GM18498 (cell line): ENCODE measurements around the gene SNX8.

Source experiments
- ATAC-seq: cut with Tn5 transposase; IDR thresholded peaks from one replicate; pipeline ENCODE4 v1.9.1; 2021; ENCODE audit warnings: mild to moderate bottlenecking, moderate library complexity; ENCODE audit not compliant: unreplicated experiment

SNX8 gene

DNA sequence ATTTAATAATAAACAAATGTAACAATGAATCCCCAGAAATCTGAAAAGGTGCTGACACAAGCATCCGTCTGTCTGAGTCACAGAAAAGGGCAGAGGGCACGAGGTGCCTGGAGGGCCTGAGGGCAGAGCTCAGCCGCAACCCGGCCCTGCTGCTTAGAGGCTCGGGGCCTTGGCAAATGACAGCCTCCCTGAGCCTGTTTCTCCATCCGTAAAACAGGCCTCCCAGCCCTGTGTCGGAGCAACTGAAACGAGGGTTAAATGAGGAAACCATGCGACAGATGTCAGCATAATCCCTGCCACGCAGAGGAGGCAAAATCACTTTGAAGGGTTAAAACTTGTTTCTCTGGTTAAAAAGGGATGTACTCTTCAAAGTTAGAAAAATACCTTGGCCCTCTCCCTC, 47.3 kb downstream of the SNX8 start:
- no peak for ATAC-seq

DNA sequence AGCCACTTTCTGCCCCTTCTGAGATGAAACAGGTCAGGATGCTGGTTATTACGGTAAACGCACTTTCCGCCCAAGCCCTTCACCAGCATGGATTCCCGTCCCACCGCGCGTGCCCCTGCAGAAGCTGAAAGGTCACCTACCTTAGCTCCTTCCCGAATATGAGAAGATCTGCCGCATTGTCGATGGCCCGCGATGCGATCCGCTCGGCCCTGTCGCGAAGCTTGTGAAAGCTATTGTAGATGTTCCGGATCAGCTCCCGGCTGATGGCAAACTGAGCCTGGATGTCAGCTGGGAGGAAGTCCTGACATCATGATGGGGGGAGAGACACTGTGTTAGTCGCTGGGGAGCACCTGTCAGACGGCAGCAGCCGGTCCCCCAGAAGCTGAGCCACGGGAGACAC, 50.1 kb downstream of the SNX8 start:
- no peak for ATAC-seq

DNA sequence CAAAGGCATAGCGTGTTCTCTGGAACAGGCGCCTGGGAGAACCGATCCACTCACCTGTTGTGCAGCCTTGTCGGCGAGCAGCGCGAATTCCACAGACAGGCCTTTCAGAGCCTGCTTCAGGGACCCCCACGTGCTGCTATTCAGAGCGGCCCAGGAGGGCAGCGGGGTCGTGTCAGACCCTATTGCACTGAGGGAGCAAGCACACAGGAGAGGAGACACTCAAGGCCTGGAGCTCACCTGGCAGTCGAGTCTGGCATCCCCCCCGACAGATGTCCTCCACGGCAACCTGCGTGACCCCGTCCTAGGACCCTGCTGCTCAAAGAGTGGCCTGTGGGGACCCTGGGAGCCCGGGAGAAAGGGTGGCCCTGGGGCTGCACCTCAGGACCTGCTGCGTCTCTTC, 51.1 kb downstream of the SNX8 start:
- ATAC-seq: no peak

DNA sequence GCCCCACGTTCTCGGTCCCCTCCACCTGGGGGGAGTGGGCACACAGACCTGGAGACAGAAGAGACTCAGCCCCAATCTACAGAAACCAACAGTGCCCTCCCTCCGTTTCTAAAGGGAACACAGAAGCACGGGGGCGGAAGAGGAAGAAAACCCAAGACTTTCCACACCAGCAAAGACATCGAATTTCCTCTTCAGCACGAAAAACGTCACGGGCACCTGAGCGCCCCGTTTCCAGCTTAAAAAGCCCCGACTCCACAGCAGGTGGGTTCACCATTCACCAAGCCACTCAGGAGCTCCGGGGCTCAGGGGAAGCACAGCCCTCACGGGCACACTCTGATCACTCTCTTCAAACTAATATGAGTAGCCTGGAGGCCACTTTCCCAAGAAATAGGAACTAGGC, 52.6 kb downstream of the SNX8 start:
- ATAC-seq: no peak

DNA sequence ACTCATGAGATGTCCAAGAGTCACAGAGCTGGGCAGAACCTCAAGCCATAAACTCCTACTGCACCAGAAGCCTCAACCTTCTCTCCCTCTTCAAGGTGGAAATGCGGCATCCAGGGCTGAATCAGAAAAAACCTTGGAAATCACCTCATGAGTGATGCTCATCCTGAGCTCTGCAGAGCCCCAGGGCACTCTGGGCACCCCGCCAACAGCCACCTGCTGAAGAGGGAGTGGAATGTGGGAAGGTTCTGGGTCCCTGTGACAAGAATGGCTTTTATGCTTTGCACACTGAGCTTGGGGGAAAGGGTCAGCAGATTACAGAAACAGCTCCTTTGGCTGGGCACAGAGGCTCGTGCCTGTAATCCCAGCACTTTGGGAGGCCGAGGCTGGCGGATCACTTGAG, 53.4 kb downstream of the SNX8 start:
- ATAC-seq: no peak

DNA sequence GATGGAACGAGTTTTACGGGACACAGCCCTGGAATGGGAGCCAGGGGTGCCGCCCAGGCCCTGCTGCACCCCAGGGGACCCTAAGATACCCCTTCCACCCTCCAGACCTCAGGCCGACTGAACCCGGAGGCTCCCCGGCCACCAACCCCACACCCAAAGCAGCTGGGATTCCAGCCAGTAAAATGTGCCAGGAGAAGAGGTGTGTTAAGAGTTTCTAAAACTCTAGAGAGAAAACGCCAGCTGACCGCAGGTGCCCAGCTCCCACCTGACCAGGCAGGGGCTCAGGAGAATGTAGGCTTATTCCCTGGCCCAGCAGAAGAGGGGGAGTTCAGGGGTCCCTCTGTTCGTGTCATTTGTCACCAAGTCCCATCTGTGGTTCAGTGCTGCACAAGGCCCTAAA, 54.8 kb downstream of the SNX8 start:
- ATAC-seq: no peak

DNA sequence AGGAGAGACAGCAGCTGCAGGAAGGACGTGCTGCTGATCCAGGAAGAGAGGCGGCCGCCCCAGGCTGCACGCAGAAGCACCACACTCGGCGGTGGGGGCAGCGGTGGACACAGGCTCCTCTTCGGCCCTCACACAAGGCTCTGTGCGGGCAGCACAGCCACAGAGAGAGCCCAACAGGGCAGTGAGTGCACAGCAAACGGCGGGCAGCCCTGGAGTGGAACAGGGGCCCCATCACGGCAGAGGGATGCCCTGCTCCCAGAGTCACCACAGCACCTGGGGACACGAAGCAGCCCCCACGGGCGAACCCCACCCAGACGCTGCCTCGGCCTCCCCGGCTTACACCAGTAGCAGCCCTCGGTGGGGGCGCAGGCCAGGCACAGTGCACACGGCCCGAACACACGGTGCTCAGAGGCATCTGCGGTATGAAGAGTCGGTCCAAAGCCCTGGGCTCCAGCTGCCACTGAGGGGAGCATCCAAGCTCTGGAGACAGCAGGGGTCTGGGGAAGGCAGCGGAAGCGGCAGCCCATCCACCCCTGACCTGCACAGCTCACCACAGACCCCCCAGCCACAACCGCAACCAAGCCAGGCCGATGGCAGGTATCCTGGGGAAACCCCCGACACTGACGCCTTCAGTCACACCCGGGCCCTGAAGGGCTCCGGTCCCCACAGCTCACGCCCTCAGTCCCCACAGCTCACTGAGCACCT, 55.4 kb downstream of the SNX8 start:
- peak; percentile 68 for ATAC-seq

DNA sequence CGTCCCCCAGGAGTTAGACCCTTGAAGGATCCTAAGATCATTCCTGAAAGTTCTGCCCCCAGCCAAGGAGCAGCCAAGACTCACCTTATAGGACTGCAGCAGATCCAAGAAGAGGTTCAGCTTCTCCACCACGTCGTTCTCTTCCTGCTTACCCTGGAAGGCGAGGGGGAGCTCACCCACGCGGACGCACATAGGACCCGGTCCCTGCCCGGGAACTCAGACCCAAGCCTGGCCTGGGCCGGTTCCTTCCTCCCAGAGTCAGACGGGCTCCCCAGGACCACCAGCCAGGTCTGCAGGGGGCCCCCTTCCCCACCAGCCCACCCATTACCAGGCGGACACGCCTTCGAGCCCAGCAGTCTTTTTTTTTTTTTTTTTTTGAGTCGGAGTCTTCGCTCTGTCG, 56.6 kb downstream of the SNX8 start:
- ATAC-seq: no peak

DNA sequence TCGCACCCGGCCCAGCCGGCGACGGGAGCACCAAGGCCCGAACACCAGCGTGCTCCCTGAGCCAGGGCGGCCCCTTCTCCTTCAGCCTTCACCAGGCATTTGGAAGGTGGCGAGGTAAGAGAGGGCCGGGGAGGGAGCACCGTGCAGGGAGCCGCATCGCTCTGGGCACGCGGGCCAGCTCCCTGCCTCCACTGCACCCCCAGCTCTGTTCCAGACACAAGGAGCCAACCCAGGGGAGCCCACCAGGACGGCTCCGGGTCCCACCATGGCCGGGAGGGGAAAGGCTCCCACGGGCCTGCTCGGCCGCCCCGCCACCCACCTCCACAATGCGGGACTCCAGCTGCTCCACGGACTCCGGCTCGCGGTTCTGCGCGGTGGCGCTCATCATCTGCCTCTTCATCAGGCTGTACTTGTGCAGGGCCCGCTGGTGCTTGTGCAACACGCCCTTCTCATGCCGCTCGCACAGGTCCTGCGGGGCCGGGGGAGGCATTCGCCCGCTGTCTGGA, 57.1 kb downstream of the SNX8 start:
- ATAC-seq: no peak

DNA sequence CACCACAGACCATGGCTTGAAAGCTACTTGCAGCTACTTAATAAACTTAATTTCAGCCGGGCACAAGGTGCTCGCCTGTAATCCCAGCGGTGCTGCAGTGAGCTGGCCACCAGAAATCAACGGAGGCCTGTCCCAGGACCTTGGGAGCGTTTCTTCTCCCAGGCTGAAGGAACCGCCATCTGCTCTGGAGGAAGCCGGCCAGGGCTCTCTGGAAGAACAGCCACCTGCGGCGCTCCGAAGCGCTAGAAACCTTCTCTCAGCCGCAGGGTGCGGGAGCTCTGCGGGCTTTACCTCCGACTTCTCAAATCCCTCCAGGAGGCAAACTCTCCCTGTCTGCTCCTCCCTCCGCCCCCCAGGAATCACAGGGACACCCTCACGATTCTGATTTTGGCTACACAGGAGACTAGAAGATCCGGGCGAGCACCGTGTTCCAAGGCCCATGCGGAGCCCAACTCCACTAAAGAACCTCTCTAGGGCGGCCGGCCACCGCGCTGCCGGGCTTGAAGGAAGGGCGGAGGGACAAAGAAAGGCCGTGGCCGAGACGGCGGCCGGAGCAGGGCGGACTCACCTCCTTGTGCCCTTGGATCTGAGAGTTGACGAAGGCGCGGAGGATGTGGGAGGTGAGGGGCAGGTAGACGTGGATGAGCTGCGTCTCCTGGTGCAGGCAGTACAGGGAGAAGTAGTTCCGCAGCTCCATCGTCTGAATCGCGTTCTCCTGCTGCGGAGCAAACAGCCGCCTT, 57.8 kb downstream of the SNX8 start:
- ATAC-seq: no peak

DNA sequence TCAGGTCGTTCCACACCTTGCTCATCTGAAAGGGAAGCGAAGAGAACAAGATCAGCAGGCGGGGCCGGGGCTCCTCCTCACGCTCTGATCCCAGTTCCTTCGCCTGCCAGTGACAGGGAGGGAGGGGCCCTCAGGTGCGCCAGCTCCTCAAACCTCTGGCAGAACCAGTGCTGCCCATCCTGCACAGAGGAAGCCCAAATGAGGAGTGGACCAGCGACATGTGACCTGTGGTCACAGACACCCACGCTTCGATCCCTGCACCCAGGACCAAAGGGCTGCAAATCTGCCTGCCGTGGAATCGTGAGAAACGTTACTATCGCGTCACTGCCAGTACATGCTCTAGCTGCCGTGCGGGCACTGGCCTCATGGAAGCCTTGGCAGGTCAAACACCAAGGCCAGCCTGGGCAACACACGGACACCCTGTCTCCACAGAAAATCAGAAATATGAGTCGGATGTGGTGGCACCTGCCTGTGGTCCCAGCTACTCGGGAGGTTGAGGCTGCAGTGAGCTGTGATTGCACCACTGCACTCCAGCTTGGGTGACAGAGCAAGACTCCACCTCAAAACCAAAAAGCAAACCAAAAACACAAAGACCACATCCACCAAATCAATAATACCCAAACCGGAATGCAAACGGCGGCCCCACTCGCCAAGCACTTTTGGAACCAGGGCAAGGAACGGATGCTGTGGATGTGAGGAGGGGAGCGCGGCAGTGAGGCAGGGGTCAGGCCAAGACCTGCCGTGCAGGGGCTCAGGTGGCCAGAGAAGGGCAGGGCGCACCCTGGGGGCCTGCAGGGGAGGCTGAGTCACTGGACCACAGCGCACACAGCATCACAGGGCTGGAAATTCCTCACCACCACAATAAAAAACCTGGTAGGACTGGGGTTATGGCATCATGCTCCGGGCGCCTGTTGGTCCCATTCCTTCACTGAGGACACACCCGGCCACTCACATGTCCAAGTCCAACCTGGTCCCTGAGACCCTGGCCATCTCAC, 58.8 kb downstream of the SNX8 start:
- ATAC-seq: no peak

DNA sequence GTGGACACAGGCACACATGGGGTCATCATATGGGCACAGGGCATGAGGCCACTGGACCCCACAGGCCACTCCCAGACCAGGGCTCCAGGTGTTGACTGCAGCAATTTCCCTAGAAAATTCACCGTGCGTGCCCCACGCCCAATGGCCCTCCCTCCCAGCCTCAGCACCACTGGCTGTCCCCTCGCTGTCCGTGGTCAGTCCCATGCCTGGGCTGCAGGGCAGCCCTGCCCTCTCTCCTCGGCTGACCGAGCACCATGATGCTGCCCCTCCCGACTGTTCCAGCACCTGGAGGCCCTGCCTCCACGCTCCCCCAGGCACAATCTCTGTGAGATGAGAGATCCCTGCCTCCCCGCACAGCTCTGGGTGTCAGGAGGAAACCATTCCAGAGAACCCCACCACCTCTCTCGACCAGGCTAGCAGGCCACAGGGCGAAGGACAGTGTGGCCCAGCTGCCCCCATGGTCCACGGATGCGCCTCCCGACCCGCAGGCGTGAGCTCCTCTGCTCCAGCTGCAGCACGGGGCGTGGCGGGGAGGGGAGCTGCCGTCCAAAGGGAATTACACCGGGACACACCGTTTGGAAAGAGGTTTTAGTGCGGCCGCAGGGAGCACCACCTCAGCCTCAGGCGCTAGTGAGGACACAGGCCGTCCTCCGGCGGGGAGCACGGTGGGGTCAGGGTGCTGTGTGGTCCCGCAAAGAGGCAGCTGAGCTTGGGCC, 59.7 kb downstream of the SNX8 start:
- no peak for ATAC-seq

DNA sequence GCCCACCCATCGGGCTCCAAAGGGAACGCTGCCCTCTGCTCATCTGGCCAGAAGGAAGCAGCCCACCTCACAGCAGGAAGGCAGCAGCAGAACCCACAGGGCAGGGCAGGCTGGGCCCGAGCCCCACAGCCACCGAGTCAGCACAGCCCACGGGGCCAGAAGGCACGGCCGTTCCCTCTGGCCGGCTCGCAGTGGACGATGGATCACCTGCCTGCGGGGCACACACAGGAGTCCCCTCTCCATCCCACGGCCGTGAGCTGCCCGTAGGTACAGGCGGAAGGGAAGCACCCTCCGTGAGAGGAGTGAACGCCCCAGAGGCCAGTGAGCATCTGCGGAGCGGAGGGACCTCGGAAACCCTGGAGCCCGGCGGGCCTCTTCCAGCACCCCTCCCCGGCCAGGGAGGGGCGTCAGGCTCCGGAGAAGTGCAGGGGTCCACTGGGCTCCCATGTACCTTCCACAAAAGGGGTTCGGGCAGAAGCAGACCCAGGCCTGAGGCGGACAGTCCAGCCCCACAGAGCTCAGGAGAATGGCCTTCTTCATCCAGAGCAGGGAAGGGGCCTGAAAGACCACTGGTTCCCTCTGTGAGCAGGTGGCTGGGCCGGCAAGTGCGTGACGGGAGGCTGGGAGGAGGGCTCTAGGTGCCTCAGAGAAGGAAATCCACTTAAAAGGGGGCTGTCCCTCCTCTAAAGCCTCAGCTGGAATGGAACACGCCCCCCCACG, 60.6 kb downstream of the SNX8 start:
- ATAC-seq: no peak

DNA sequence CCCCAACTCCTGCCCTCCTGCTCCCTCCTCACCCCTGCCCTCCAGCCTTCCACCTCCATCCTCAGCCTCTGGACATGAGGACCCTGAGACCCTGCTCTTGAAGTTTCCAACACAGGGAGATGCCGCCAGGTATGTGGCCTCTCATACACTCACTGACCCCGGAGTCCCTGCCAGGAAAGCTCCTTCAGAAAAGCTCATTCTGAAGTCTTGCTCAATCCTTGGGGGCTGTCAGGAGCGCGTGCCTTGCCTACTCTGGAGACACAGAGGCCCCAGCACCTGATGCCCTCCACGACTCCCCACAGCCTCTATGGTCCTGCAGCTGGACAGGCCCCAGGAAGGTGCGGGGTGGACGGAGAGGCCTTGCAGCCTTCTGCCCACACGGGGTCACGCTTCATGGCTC, 61.2 kb downstream of the SNX8 start:
- ATAC-seq: no peak

DNA sequence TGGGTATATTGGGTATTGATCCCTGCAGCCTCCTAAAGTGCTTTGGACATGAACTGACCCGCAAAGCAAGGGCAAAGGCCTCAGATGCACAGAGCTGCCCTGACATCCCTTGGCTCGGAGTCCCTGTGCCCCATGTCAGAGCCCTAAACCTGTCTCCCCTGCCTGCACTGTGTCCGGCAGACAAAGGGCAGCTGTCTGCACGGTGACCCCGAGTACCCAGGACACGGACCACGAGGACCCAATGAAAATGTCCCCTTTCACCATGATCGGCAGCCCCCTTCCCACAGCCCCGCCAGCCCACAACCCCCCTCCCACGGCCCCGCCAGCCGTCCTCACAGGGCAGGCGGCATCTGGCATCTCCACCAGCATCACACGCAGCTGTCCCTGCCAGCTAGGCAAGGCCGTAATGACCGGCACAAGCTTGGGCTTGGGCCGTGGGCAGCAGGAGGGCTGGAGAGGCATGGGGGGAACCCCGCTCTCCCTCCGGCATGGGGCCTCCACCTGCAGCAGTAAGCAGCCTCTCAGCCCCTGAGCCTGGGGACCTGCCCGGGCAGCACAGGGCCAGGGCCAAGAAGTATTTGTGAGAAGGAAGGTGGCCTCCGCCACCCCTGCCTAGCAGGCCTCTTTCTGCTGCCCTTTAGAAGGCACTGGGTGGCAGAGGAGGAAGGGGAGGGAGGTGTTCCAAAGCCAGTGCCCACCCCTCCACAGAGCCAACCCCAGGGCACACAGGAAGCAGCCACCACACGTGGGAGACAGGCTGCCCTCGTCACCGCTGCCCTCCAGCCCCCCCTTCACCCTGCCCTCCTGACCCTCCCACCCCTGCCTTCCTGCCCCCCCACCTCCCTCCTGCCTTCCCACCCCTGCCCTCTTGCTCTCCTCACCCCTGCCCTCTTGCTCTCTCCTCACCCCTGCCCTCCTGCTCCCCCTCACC, 62.1 kb downstream of the SNX8 start:
- ATAC-seq: no peak

DNA sequence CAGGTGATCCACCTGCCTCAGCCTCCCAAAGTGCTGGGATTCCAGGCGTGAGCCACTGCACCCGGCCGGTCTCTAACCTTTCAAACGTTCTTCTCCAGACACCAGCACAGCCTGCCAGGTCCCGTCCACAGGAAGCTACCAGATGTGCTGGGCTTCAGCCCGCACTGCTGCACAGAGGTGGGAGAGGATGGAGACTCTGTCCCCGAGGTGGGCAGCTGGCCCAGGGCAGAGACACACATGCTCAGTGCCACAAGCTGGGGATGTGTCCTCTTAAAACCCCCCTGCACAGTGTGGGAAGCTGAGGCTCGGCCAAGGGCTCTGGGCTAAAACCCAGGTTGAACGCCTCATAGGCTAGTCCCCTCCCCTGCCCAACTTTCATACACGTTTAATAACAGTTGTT, 62.9 kb downstream of the SNX8 start:
- ATAC-seq: no peak

DNA sequence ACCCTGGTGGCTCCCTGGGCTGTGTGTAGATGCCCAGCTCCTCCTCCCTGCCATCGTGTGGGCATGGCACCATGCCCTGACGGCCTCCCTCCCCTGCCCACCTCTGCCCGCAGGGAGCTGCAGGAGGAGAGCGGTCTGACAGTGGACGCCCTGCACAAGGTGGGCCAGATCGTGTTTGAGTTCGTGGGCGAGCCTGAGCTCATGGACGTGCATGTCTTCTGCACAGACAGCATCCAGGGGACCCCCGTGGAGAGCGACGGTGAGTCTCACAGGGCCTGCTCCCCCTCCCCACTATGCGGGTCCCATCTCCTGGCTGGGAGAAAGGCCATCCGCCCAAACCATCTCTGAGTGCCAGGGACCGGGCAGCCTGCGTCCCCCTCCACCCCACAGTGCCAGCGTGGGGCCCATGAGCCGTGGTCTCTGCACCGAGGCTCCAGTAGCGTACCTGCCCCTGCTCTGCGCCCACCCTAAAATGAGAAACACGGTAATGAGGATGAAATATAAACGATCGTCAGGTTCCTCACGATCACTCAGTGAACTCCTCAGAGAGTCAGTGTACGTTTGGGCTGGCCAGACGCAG, 64.4 kb downstream of the SNX8 start:
- ATAC-seq: no peak

DNA sequence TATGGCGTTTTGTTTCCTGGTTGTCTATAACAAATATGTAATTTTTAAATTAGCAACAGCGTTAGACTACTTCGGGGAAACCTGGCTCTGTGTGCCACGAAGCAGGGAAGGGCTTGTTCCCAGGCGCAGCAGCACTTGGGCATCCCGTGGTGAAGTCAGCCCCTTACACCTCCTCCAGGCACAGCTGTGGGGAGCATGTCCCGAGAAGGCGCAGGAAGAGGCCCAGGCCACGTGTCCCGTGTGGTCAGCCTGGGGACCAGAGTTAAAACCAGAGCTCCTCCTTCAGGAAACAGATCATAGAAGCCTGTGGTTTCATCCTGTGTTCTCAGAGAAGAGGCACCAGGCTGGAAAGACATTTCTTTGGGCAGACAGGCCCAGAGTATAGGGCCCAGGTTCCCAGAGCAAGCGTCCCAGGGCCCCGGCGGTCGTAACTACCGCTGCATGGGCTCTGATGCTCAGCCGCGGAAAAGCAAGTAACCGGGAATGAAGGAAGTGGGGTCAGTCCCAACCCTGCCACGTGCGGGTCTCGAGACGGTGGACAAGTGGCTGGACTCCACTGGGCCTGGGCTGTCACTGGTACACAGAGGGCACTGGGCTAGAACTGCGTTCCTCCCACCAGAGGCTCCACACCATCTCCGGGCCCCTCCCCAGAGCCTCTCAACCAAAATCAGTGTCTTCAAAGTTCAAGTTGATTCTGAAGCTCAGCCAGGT, 65.1 kb downstream of the SNX8 start:
- no peak for ATAC-seq
